Thoracic aorta (tissue), 2 donors: ENCODE measurements around the gene CHRM2. TPM values are rescaled to one million over a fixed set of nuclear protein-coding genes. Genes with fewer than 3 reads are reported as not detected.

Experiments used
- ATAC-seq: fragments of 150-250 bp; one replicate; pipeline ENCODE4 v1.8.0; 2017; ENCODE audit warnings: low read depth; ENCODE audit not compliant: insufficient number of reproducible peaks, low FRiP score
- DNase-seq: peaks from one replicate; pipeline ENCODE4 v3.0.0-alpha.2; 2020; ENCODE audit warnings: low spot score
- H3K27ac ChIP-seq, 2 donors: fragments of 200-600 bp; sonication (generic); 1 replicate in 1 of 2; 2 replicates in 1 of 2; pipeline ENCODE4 v1.5.1; 2016; ENCODE audit warnings: mild to moderate bottlenecking in 2 of 2, moderate library complexity in 2 of 2
- H3K27me3 ChIP-seq: fragments of 200-600 bp; sonication (generic); replicated peaks from 2 replicates; pipeline ENCODE4 v1.6.0; 2016; ENCODE audit warnings: mild to moderate bottlenecking; ENCODE audit not compliant: insufficient read depth
- H3K36me3 ChIP-seq: fragments of 200-600 bp; sonication (generic); one replicate; pipeline ENCODE4 v1.5.1; 2016
- H3K4me1 ChIP-seq, 2 donors: fragments of 200-600 bp; sonication (generic); 1 replicate in 1 of 2; 2 replicates in 1 of 2; pipeline versions ENCODE4 v1.5.1 to v1.6.0; 2016; ENCODE audit warnings: low read depth in 2 of 2, mild to moderate bottlenecking in 1 of 2; ENCODE audit not compliant: control insufficient read depth in 1 of 2
- H3K4me3 ChIP-seq: fragments of 200-600 bp; sonication (generic); 2 replicates; pipeline ENCODE4 v1.5.1; 2016; ENCODE audit warnings: mild to moderate bottlenecking
- H3K9me3 ChIP-seq: fragments of 200-600 bp; sonication (generic); 2 replicates; pipeline ENCODE4 v1.5.1; 2016
- total RNA-seq, 2 donors: library from RNA; depleted of rRNA; stranded (reverse); fragments of >200 nt; gene quantifications; one replicate each; pipeline versions ENCODE4 v1.1.0 to v1.2.3, GENCODE V29; 2016
- TF ChIP-seq, protein P1 (sequence below): fragments of 200-600 bp; sonication (generic); IDR thresholded peaks from one replicate; pipeline ENCODE4 v1.5.1; 2019; ENCODE audit warnings: antibody characterized with exemption

The CHRM2 gene
- total RNA-seq, 2 donors from 2014 or later = not detected

DNA sequence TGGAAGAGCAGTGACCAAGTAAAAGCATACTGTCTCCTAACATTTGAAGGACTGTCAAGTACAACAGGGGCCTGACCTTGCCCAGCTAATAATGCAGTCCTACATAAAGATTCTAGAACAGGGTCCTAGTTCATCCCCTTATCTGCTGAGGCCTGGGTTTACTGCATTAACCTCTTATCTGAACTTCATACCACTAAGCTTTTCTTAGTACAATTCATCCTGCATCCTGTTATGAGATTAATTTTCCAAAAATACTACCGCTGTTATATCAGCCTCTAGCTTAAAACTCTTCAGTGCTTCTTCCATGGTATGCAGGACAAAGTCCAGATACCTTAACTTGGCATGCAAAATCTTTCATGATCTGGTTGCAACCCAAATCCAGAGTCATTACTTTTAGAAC, 72.5 kb downstream of the CHRM2 start:
- ATAC-seq (no peak), DNase-seq (no peak)
- Histone ChIP-seq H3K9me3 (no peaks in the 10 kb centered on the region), H3K27ac (no peak overlapping the region), H3K36me3 (no peaks in the 10 kb centered on the region), H3K27me3 (no peaks in the 10 kb centered on the region), H3K4me3 (no peak overlapping the region), H3K4me1 (no peaks in the 10 kb centered on the region)
- TF ChIP-seq, protein P1, sequence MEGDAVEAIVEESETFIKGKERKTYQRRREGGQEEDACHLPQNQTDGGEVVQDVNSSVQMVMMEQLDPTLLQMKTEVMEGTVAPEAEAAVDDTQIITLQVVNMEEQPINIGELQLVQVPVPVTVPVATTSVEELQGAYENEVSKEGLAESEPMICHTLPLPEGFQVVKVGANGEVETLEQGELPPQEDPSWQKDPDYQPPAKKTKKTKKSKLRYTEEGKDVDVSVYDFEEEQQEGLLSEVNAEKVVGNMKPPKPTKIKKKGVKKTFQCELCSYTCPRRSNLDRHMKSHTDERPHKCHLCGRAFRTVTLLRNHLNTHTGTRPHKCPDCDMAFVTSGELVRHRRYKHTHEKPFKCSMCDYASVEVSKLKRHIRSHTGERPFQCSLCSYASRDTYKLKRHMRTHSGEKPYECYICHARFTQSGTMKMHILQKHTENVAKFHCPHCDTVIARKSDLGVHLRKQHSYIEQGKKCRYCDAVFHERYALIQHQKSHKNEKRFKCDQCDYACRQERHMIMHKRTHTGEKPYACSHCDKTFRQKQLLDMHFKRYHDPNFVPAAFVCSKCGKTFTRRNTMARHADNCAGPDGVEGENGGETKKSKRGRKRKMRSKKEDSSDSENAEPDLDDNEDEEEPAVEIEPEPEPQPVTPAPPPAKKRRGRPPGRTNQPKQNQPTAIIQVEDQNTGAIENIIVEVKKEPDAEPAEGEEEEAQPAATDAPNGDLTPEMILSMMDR = no peak

DNA sequence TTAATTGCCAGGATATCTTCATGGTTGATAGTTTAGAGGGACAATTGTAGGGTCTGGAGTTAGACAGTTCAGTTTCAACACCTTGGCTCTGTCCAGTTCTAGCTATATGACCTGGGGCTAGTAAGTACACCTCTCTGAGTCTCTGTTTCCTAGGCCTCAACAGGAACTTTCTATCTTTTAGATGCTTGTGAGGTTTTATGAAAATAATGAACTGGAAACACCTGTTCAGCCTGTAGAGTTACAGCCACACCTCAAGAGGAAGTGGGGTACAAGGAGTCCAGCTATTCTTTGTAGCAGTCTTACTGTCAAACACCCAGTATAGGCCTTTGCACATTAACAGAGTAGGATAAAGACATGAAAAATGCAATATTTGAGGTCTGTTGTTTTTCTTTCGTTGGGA, 73.4 kb downstream of the CHRM2 start:
- Histone ChIP-seq H3K36me3 (no peaks in the 10 kb centered on the region), H3K9me3 (no peaks in the 10 kb centered on the region), H3K4me1 (no peaks in the 10 kb centered on the region), H3K4me3 (no peak overlapping the region), H3K27ac (no peak overlapping the region), H3K27me3 (no peaks in the 10 kb centered on the region)
- DNase-seq (no peak), ATAC-seq (no peak)
- TF ChIP-seq, protein P1 = no peak

DNA sequence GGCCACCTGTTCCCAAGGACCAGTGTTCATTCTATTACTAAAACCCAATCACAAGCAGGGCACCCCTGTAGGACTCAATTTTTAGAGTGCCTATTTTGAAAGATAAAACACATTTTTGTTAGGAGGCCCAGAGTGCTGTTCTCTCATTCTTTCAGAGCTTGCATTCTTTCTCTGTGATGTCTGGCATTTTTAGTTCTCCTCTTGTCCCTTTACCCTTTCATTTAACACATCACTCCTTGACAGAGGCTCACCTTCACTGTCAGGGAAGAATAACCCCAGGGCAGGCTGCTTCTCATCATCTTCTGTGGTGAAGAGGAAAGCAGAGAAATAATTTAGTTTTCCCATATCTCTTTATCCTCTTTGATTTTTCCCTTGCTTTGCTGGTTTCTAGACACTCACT, 73.9 kb downstream of the CHRM2 start:
- H3K36me3 ChIP-seq = no peaks in the 10 kb centered on the region
- H3K9me3 ChIP-seq = no peaks in the 10 kb centered on the region
- H3K4me3 ChIP-seq = no peak overlapping the region
- ATAC-seq = no peak
- no peaks in the 10 kb centered on the region for H3K27me3 ChIP-seq
- no peak overlapping the region for H3K27ac ChIP-seq
- no peak for DNase-seq
- H3K4me1 ChIP-seq = no peaks in the 10 kb centered on the region
- TF ChIP-seq, protein P1 = no peak

DNA sequence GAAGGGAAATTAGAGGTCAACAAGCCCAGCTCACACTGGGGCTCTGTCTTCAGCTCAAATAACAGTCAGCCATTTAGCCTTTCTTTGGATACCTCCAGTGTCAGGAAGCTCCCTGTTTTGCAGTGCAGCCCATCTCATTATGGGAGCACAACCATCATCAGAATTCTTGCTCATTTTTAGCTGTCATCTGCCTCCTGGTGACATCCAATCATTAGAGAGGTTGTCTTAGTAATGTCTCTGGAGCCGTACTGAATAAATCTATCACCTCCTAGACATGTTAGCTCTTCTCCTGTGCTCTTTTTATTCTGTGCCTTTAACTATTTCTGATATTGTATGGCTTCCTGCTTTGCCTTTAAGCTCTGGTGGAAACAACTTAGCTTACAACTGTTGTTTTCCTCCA, 74.5 kb downstream of the CHRM2 start:
- Histone ChIP-seq H3K27ac (no peak overlapping the region), H3K27me3 (no peaks in the 10 kb centered on the region), H3K4me3 (no peak overlapping the region), H3K9me3 (no peaks in the 10 kb centered on the region), H3K4me1 (no peaks in the 10 kb centered on the region), H3K36me3 (no peaks in the 10 kb centered on the region)
- DNase-seq (no peak), ATAC-seq (no peak)
- TF ChIP-seq, protein P1 = no peak

DNA sequence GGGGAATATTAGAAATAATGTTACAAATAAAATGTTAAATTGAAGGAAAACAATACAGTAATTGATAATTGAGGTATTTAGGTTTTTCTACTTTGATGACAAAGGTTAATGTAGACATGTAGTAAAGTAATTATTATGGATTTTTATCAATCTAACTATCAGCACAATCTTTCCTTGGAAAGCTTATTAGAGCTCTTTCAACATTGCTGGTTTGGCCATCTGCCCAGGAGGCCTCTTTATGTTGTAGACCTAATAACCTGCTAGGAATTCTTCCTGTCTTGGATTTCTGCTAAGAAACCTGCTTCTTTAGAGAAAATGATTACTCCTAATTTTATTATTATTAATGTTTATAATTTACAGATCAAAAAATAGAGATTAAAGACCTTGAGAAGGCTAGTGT, 78.9 kb downstream of the CHRM2 start:
- Histone ChIP-seq H3K27me3 (no peaks in the 10 kb centered on the region), H3K4me1 (no peaks in the 10 kb centered on the region), H3K9me3 (no peaks in the 10 kb centered on the region), H3K27ac (no peak overlapping the region), H3K36me3 (no peaks in the 10 kb centered on the region), H3K4me3 (no peak overlapping the region)
- no peak for DNase-seq
- ATAC-seq = no peak
- TF ChIP-seq, protein P1 = no peak
